Stomach (tissue), 4 donors: ENCODE results near the gene TRDMT1.

Experiments
- EP300 ChIP-seq: sonication (generic); formaldehyde crosslinking; IDR thresholded peaks from one replicate; pipeline ENCODE4 v1.6.1; 2017; ENCODE audit warnings: antibody characterized with exemption
- POLR2A ChIP-seq, 4 donors: fragments of 450-650 bp; IDR thresholded peaks; one replicate each; pipeline ENCODE4 v1.6.1; 2016; ENCODE audit warnings: antibody characterized with exemption in 4 of 4, control low read depth in 2 of 4, mild to moderate bottlenecking in 1 of 4, moderate library complexity in 1 of 4
- POLR2AphosphoS5 ChIP-seq, 3 donors: sonication (generic); formaldehyde crosslinking; IDR thresholded peaks; one replicate each; pipeline ENCODE4 v1.6.1; 2016; ENCODE audit warnings: antibody characterized with exemption in 3 of 3
- TF ChIP-seq, protein P1 (sequence below), 7 experiments: fragments of 450-650 bp in 4 of 7; fragments of 200-600 bp in 3 of 7; sonication (generic) in 3 of 7; IDR thresholded peaks; one replicate each; pipeline ENCODE4 v1.5.1; 2016 to 2019; ENCODE audit warnings: antibody characterized with exemption in 7 of 7, control low read depth in 2 of 7, mild to moderate bottlenecking in 1 of 7

DNA sequence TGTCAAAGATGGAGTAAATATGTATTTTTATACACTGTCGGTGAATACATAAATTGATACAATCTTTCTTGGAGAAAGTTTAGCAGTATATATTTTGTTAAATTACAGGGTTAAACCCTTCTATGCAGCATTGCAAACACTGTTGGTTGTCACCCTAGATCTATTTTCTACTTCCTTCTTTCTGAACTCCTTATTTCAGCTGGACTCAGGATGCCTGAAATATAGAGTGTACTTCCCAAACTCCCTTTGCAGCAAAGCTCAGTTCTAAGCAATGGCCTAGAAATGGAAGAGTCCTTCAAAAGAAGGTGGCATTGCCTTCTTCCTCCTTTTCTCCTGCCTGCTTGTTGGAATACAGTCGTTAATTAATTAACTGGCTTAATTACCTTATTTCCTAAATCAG is 92.4 kb downstream of the TRDMT1 start:
- TF ChIP-seq, protein P1, sequence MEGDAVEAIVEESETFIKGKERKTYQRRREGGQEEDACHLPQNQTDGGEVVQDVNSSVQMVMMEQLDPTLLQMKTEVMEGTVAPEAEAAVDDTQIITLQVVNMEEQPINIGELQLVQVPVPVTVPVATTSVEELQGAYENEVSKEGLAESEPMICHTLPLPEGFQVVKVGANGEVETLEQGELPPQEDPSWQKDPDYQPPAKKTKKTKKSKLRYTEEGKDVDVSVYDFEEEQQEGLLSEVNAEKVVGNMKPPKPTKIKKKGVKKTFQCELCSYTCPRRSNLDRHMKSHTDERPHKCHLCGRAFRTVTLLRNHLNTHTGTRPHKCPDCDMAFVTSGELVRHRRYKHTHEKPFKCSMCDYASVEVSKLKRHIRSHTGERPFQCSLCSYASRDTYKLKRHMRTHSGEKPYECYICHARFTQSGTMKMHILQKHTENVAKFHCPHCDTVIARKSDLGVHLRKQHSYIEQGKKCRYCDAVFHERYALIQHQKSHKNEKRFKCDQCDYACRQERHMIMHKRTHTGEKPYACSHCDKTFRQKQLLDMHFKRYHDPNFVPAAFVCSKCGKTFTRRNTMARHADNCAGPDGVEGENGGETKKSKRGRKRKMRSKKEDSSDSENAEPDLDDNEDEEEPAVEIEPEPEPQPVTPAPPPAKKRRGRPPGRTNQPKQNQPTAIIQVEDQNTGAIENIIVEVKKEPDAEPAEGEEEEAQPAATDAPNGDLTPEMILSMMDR (IDR thresholded peaks at IDR 0.05) = no peak
- TF ChIP-seq POLR2AphosphoS5 (IDR thresholded peaks at IDR 0.05) (no peak), POLR2A (IDR thresholded peaks at IDR 0.05) (no peak), EP300 (no peak)
